GM12878 (cell line): ENCODE measurements around the gene RCOR1. TPM values are rescaled to one million over a fixed set of nuclear protein-coding genes. Genes with fewer than 3 reads are reported as not detected.

Experiments used
- CBFB ChIP-seq: IDR thresholded peaks from 2 replicates; pipeline ENCODE4 v1.6.1; 2016; ENCODE audit warnings: antibody characterized with exemption, low read depth
- CUX1 ChIP-seq: IDR thresholded peaks from 2 replicates; pipeline ENCODE4 v1.6.1; 2012; ENCODE audit warnings: improper control_type of control experiment, low read depth, low read length; ENCODE audit not compliant: insufficient replicate concordance
- HCFC1 ChIP-seq: fragments of 150-350 bp; IDR thresholded peaks from 2 replicates; pipeline ENCODE4 v1.6.1; 2014; ENCODE audit warnings: low read length
- LARP7 ChIP-seq: fragments of 450-650 bp; IDR thresholded peaks from 2 replicates; pipeline ENCODE4 v1.6.1; 2017; ENCODE audit warnings: mild to moderate bottlenecking
- MLLT1 ChIP-seq: fragments of 450-650 bp; IDR thresholded peaks from 2 replicates; pipeline ENCODE4 v1.6.1; 2016; ENCODE audit warnings: mild to moderate bottlenecking
- RFX5 ChIP-seq: IDR thresholded peaks from 2 replicates; pipeline ENCODE4 v1.6.1; 2011; ENCODE audit warnings: low read depth, low read length, improper control_type of control experiment
- SMC3 ChIP-seq: IDR thresholded peaks from 2 replicates; pipeline ENCODE4 v1.6.1; 2011; ENCODE audit warnings: low read length, improper control_type of control experiment, borderline replicate concordance
- STAT3 ChIP-seq: IDR thresholded peaks from 2 replicates; pipeline ENCODE4 v1.6.1; 2011; ENCODE audit warnings: low read depth, low read length, improper control_type of control experiment
- ZBED1 ChIP-seq: IDR thresholded peaks from 2 replicates; pipeline ENCODE4 v1.6.1; 2016; ENCODE audit warnings: borderline replicate concordance
- ZBTB33 ChIP-seq: fragments of 450-650 bp; IDR thresholded peaks from 2 replicates; pipeline ENCODE4 v1.6.1; 2017; ENCODE audit warnings: mild to moderate bottlenecking
- ZNF207 ChIP-seq: fragments of 450-650 bp; IDR thresholded peaks from 2 replicates; pipeline ENCODE4 v1.6.1; 2014; ENCODE audit warnings: antibody characterized with exemption, mild to moderate bottlenecking, borderline replicate concordance
- ZNF592 ChIP-seq: fragments of 450-650 bp; IDR thresholded peaks from 2 replicates; pipeline ENCODE4 v1.6.1; 2017; ENCODE audit warnings: mild to moderate bottlenecking, moderate library complexity
- ZNF622 ChIP-seq: fragments of 450-650 bp; IDR thresholded peaks from 2 replicates; pipeline ENCODE4 v1.6.1; 2017; ENCODE audit warnings: mild to moderate bottlenecking, inconsistent platforms
- polyA plus RNA-seq, 11 experiments: library from polyadenylated mRNA; depleted of rRNA in 4 of 11; unstranded in 6 of 11; stranded (reverse) in 5 of 11; fragments of >200 nt; fragmentation: Nextera tagmentation in 4 of 11; fragmentation: Illumina TruSeq in 1 of 11; extraction: Ambion mirVana in 4 of 11; extraction: Trizol in 1 of 11; gene quantifications; 1 replicate in 1 of 11; 2 replicates in 10 of 11; pipeline versions ENCODE4 v1.2.1 to v1.2.3, GENCODE V29; 2011 to 2016; ENCODE audit warnings: inconsistent platforms in 2 of 11, missing spikeins in 2 of 11, low read depth in 1 of 11
- total RNA-seq, 4 experiments: library from RNA; depleted of rRNA in 3 of 4; stranded (reverse); fragments of >200 nt in 3 of 4; fragmentation: Illumina TruSeq in 1 of 4; extraction: Trizol in 1 of 4; gene quantifications; 2 replicates each; pipeline versions ENCODE4 v1.2.1 to v1.2.3, GENCODE V29; 2013 to 2021

The RCOR1 gene
- total and polyA plus RNA-seq, 10 of the 15 experiments (the other 5 are each of a cell fraction or from before 2014, with no cell fraction given): 1.6 to 12.2 (median 4.4) TPM

GRCh38 chr14:102764220-102764671, 171.8 kb downstream of the RCOR1 start (continued):
- TF ChIP-seq ZNF592 (no peak), SMC3 (0 out of 2 replicates have a peak, but pooled peaks have one; percentile 2), ZNF207 (0 out of 2 replicates have a peak, but pooled peaks have one; percentile 59), ZNF622 (no peak), ZBED1 (no peak), HCFC1 (no peak), CBFB (peak; percentile 61; the same call in 1 of the 2 replicates), RFX5 (no peak), CUX1 (no peak), MLLT1 (no peak), LARP7 (no peak), ZBTB33 (no peak), STAT3 (0 out of 2 replicates have a peak, but pooled peaks have one; percentile 21)
